Naive B cell (primary cell): ENCODE data around the gene CSH2. TPM values are rescaled to one million over a fixed set of nuclear protein-coding genes. Genes with fewer than 3 reads are reported as not detected.

ENCODE experiments used
- ATAC-seq, 2 donors: fragments of 150-1000 bp; cut with Tn5 transposase; 2 replicates each; pipeline ENCODE4 v1.10.0; 2021; ENCODE audit warnings: low read depth in 2 of 2, mild to moderate bottlenecking in 2 of 2, moderate library complexity in 2 of 2
- DNase-seq: peaks from one replicate; pipeline ENCODE4 v3.0.0; 2022
- H3K27ac Mint-ChIP-seq, 6 donors: one replicate each; pipeline ENCODE4 v1.8.0; 2020 to 2022; ENCODE audit warnings: mild to moderate bottlenecking in 6 of 6, mixed read lengths in 6 of 6, moderate library complexity in 5 of 6, inconsistent platforms in 2 of 6
- H3K27me3 Mint-ChIP-seq, 3 donors: one replicate each; pipeline ENCODE4 v1.8.0; 2021 to 2022; ENCODE audit warnings: mixed read lengths in 3 of 3, mild to moderate bottlenecking in 1 of 3
- H3K36me3 Mint-ChIP-seq, 2 donors: one replicate each; pipeline ENCODE4 v1.8.0; 2020 to 2022; ENCODE audit warnings: mixed read lengths in 2 of 2, inconsistent platforms in 1 of 2, mild to moderate bottlenecking in 1 of 2
- H3K4me1 Mint-ChIP-seq, 3 donors: one replicate each; pipeline ENCODE4 v1.8.0; 2020 to 2022; ENCODE audit warnings: mixed read lengths in 3 of 3, inconsistent platforms in 1 of 3, mild to moderate bottlenecking in 1 of 3, moderate library complexity in 1 of 3
- H3K4me3 Mint-ChIP-seq, 8 donors: one replicate each; pipeline ENCODE4 v1.8.0; 2020 to 2022; ENCODE audit warnings: mild to moderate bottlenecking in 8 of 8, mixed read lengths in 8 of 8, moderate library complexity in 8 of 8, inconsistent platforms in 2 of 8
- H3K9me3 Mint-ChIP-seq, 7 donors: one replicate each; pipeline ENCODE4 v1.8.0; 2020 to 2022; ENCODE audit warnings: mixed read lengths in 7 of 7, mild to moderate bottlenecking in 5 of 7, inconsistent platforms in 2 of 7, moderate library complexity in 1 of 7
- polyA plus RNA-seq, 6 donors: library from polyadenylated mRNA; unstranded; fragments of 300-500 nt; fragmentation: Illumina TruSeq; gene quantifications; one replicate each; pipeline ENCODE4 v1.2.3, GENCODE V29; 2021; ENCODE audit warnings: low read depth in 6 of 6

Gene CSH2
- polyA plus RNA-seq, 6 donors from 2014 or later: not detected

- Mint-ChIP-seq H3K4me3 (peak overlapping the region in 2 of 8 donors; percentile 64 to 65), H3K27me3 (no peaks in the 10 kb centered on the region), H3K27ac (peak overlapping the region in 5 of 6 donors; percentile 38 to 89 (median 76))
Measured at GRCh38 chr17:63822537-63822936, 50.9 kb downstream of the CSH2 start.

More at GRCh38 chr17:63822537-63822936, 50.9 kb downstream of the CSH2 start:
- peaks cover 56 to 64% (median 58%) of the 10 kb centered on the region in 3 donors for H3K4me1 Mint-ChIP-seq
- ATAC-seq (no peak), DNase-seq (no peak)
- H3K36me3 Mint-ChIP-seq: peaks cover 16 to 58% of the 10 kb centered on the region in 2 donors
- no peaks in the 10 kb centered on the region for H3K9me3 Mint-ChIP-seq

Other genes starting within 250 kb of the CSH2 start
- gene LIMD2, start 173.6 kb downstream of the CSH2 start, polyA plus RNA-seq: 100 to 1,000 TPM; 557 to 994 (median 667) TPM
- gene STRADA, start 131.9 kb downstream of the CSH2 start, polyA plus RNA-seq: 10 to 100 TPM; 21.1 to 33.2 (median 26.3) TPM
- gene CCDC47, start 100.1 kb downstream of the CSH2 start, polyA plus RNA-seq: 10 to 100 TPM; 27.1 to 46.1 (median 36.3) TPM
- 10 to 100 TPM in 4 of 6 donors, 1 to 10 TPM in 2; 6.3 to 24.1 (median 13.5) TPM for gene DDX42, start 99.5 kb downstream of the CSH2 start, polyA plus RNA-seq
- 100 to 1,000 TPM; 107 to 220 (median 118) TPM for gene PSMC5, start 46.2 kb downstream of the CSH2 start, polyA plus RNA-seq
- 10 to 100 TPM in 5 of 6 donors, 1 to 10 TPM in 1; 3.8 to 35.5 (median 22.2) TPM for gene FTSJ3, start 46.0 kb downstream of the CSH2 start, polyA plus RNA-seq
- gene SMARCD2, start 31.0 kb downstream of the CSH2 start, polyA plus RNA-seq: 100 to 1,000 TPM in 2 of 6 donors, 10 to 100 TPM in 4; 62.0 to 142 (median 95.1) TPM
- not detected for gene GH2, start 8.3 kb upstream of the CSH2 start, polyA plus RNA-seq
- gene CSH1, start 22.9 kb upstream of the CSH2 start, polyA plus RNA-seq: not detected
- not detected for gene CSHL1, start 37.6 kb upstream of the CSH2 start, polyA plus RNA-seq
- gene GH1, start 45.2 kb upstream of the CSH2 start, polyA plus RNA-seq: 1 to 10 TPM in 1 of 6 donors, not detected in 5; 1.8 TPM
- gene CD79B, start 58.7 kb upstream of the CSH2 start, polyA plus RNA-seq: 1,000 to 10,000 TPM; 2,263 to 2,851 (median 2,433) TPM
- gene SCN4A, start 99.2 kb upstream of the CSH2 start, polyA plus RNA-seq: 1 to 10 TPM in 3 of 6 donors, under 1 TPM in 2, not detected in 1; 0.89 to 1.4 (median 1.1) TPM
- 1 to 10 TPM; 3.5 to 6.8 (median 5.8) TPM for gene PRR29, start 124.7 kb upstream of the CSH2 start, polyA plus RNA-seq
- 100 to 1,000 TPM; 214 to 346 (median 290) TPM for gene ICAM2, start 147.0 kb upstream of the CSH2 start, polyA plus RNA-seq